WTC11 (cell line): ENCODE results near the gene SECTM1. TPM values are rescaled to one million over a fixed set of nuclear protein-coding genes. Genes with fewer than 3 reads are reported as not detected.

Experiments used
- ATF1 ChIP-seq: sonication (generic); formaldehyde crosslinking; IDR thresholded peaks from 2 replicates; pipeline ENCODE4 v1.8.1; 2023; ENCODE audit warnings: mild to moderate bottlenecking, moderate library complexity, missing genetic modification reagents
- CBFB ChIP-seq: sonication (generic); formaldehyde crosslinking; IDR thresholded peaks from 2 replicates; pipeline ENCODE4 v1.8.1; 2022; ENCODE audit warnings: mild to moderate bottlenecking, low read depth, missing genetic modification reagents
- CREB1 ChIP-seq: sonication (generic); formaldehyde crosslinking; IDR thresholded peaks from 2 replicates; pipeline ENCODE4 v1.8.0; 2023; ENCODE audit warnings: mild to moderate bottlenecking, missing genetic modification reagents
- ESRRA ChIP-seq: sonication (generic); formaldehyde crosslinking; IDR thresholded peaks from 2 replicates; pipeline ENCODE4 v1.8.1; 2022; ENCODE audit warnings: mild to moderate bottlenecking, missing genetic modification reagents, borderline replicate concordance
- GRHL2 ChIP-seq: fragments of 250-450 bp; sonication (Bioruptor Pico); IDR thresholded peaks from 2 replicates; pipeline ENCODE4 v1.8.0; 2022; ENCODE audit warnings: mild to moderate bottlenecking, moderate library complexity; ENCODE audit not compliant: insufficient replicate concordance, severe bottlenecking
- MXD4 ChIP-seq: fragments of 250-450 bp; sonication (Bioruptor Pico); IDR thresholded peaks from 2 replicates; pipeline ENCODE4 v1.8.0; 2021; ENCODE audit warnings: mild to moderate bottlenecking, moderate library complexity, borderline replicate concordance
- NFATC4 ChIP-seq: fragments of 250-450 bp; sonication (Bioruptor Pico); IDR thresholded peaks from 2 replicates; pipeline ENCODE4 v1.9.0; 2021; ENCODE audit warnings: mild to moderate bottlenecking
- NFYB ChIP-seq: sonication (generic); formaldehyde crosslinking; conservative IDR thresholded peaks from 2 replicates; pipeline ENCODE4 v1.8.0; 2022; ENCODE audit warnings: low read depth, missing genetic modification reagents
- RORB ChIP-seq: fragments of 250-450 bp; sonication (Bioruptor Pico); IDR thresholded peaks from 2 replicates; pipeline ENCODE4 v1.9.0; 2021; ENCODE audit warnings: mild to moderate bottlenecking
- SMAD4 ChIP-seq: sonication (generic); formaldehyde crosslinking; IDR thresholded peaks from 2 replicates; pipeline ENCODE4 v1.8.0; 2022; ENCODE audit warnings: mild to moderate bottlenecking, missing genetic modification reagents
- SOX15 ChIP-seq: fragments of 250-450 bp; sonication (Bioruptor Pico); IDR thresholded peaks from 2 replicates; pipeline ENCODE4 v1.9.0; 2021; ENCODE audit warnings: mild to moderate bottlenecking
- SP1 ChIP-seq: sonication (generic); formaldehyde crosslinking; conservative IDR thresholded peaks from 2 replicates; pipeline ENCODE4 v1.8.1; 2022; ENCODE audit warnings: missing genetic modification reagents
- TCF7 ChIP-seq: sonication (generic); formaldehyde crosslinking; IDR thresholded peaks from 2 replicates; pipeline ENCODE4 v1.8.0; 2022; ENCODE audit warnings: mild to moderate bottlenecking, low read depth, missing genetic modification reagents, moderate library complexity
- TP53 ChIP-seq: sonication (generic); formaldehyde crosslinking; IDR thresholded peaks from 2 replicates; pipeline ENCODE4 v1.8.1; 2023; ENCODE audit warnings: mild to moderate bottlenecking, missing genetic modification reagents
- ZBTB21 ChIP-seq: sonication (generic); formaldehyde crosslinking; IDR thresholded peaks from 2 replicates; pipeline ENCODE4 v1.8.1; 2023; ENCODE audit warnings: mild to moderate bottlenecking, missing genetic modification reagents, borderline replicate concordance
- ZNF121 ChIP-seq: sonication (generic); formaldehyde crosslinking; IDR thresholded peaks from 2 replicates; pipeline ENCODE4 v1.8.0; 2023; ENCODE audit warnings: missing genetic modification reagents
- ZNF219 ChIP-seq: sonication (generic); formaldehyde crosslinking; IDR thresholded peaks from 2 replicates; pipeline ENCODE4 v1.8.0; 2023; ENCODE audit warnings: missing genetic modification reagents, mild to moderate bottlenecking, borderline replicate concordance
- total RNA-seq: library from RNA; stranded (reverse); gene quantifications from 3 replicates; pipeline ENCODE4 v1.2.3, GENCODE V29; 2021
- TF ChIP-seq, protein P1 (sequence below): fragments of 250-450 bp; sonication (Bioruptor Pico); IDR thresholded peaks from 2 replicates; pipeline ENCODE4 v1.8.0; 2021; ENCODE audit warnings: mild to moderate bottlenecking
- TF ChIP-seq, protein P2 (sequence below): sonication (generic); formaldehyde crosslinking; IDR thresholded peaks from 2 replicates; pipeline ENCODE4 v1.8.0; 2023; ENCODE audit warnings: missing genetic modification reagents, mild to moderate bottlenecking, borderline replicate concordance
- TF ChIP-seq, protein P3 (sequence below): fragments of 250-450 bp; sonication (Bioruptor Pico); IDR thresholded peaks from 2 replicates; pipeline ENCODE4 v1.9.0; 2021; ENCODE audit warnings: mild to moderate bottlenecking
- TF ChIP-seq, protein P4 (sequence below): fragments of 200-600 bp; IDR thresholded peaks from 2 replicates; pipeline ENCODE4 v1.8.0; 2022; ENCODE audit warnings: antibody characterized with exemption
- TF ChIP-seq, protein P5 (sequence below): sonication (generic); formaldehyde crosslinking; IDR thresholded peaks from 2 replicates; pipeline ENCODE4 v1.8.1; 2023; ENCODE audit warnings: mild to moderate bottlenecking, missing genetic modification reagents
- TF ChIP-seq, protein P6 (sequence below): sonication (generic); formaldehyde crosslinking; IDR thresholded peaks from 2 replicates; pipeline ENCODE4 v1.8.0; 2023; ENCODE audit warnings: missing genetic modification reagents
- TF ChIP-seq, protein P7 (sequence below): sonication (generic); formaldehyde crosslinking; IDR thresholded peaks from 2 replicates; pipeline ENCODE4 v1.8.1; 2022; ENCODE audit warnings: low read depth, missing genetic modification reagents, borderline replicate concordance
- TF ChIP-seq, protein P8 (sequence below): sonication (generic); formaldehyde crosslinking; IDR thresholded peaks from 2 replicates; pipeline ENCODE4 v1.8.0; 2022; ENCODE audit warnings: mild to moderate bottlenecking, missing genetic modification reagents
- TF ChIP-seq, protein P9 (sequence below): sonication (generic); formaldehyde crosslinking; IDR thresholded peaks from 2 replicates; pipeline ENCODE4 v1.8.0; 2022; ENCODE audit warnings: mild to moderate bottlenecking, missing genetic modification reagents

Gene SECTM1
- total RNA-seq, 1 experiment from 2014 or later = 0.22 TPM

DNA sequence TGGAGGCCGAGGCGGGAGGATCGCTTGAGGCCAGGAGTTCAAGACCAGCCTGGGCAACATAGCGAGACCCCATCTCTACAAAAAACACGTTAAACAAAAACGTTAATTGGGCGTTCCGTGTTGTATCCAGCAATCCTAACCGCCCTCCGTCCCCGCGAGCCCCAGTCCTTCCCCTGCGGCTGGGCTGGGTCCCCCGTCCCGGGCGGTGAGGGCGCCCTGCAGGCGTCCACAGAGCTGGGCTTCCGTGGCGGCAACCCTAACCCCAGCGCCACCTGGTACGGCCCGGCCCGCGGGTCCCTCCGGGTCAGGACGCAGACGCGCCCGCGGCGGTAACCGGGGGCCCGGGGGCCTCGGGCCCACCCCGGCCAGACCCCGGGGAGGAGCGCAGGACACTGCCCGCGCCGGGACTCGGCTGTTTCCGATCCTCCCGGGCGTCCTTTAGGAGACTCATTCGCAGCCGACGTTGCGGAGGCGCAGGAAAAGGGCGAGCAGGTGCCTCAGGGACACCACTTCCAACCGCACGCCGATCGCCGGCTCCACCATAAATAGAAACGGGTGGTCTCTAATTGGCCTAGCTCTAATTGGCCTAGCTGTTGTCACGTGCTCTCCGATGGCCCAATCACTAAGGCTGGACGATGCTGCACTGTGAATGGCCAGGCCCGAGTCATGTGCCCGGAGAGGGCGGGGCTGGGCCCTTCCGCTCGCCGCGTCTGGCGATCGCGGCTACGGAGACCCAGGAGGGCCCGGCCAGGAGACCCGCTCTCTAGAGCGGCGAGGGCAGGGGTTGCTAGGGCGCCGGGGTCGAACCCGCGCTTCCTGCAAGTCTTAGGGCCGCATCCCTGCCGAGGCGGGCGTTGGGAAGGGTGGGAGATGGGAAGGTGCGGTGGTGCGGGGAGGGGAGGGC lies 41.1 kb downstream of the SECTM1 start (continued):
- TF ChIP-seq, protein P1, sequence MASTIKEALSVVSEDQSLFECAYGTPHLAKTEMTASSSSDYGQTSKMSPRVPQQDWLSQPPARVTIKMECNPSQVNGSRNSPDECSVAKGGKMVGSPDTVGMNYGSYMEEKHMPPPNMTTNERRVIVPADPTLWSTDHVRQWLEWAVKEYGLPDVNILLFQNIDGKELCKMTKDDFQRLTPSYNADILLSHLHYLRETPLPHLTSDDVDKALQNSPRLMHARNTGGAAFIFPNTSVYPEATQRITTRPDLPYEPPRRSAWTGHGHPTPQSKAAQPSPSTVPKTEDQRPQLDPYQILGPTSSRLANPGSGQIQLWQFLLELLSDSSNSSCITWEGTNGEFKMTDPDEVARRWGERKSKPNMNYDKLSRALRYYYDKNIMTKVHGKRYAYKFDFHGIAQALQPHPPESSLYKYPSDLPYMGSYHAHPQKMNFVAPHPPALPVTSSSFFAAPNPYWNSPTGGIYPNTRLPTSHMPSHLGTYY (CRISPR knock-in tag) = no peak
- TF ChIP-seq SMAD4 (CRISPR knock-in tag) = no peak
- no peak for TF ChIP-seq ATF1 (CRISPR knock-in tag)
- TF ChIP-seq CREB1 (CRISPR knock-in tag) = no peak
- TF ChIP-seq, protein P2, sequence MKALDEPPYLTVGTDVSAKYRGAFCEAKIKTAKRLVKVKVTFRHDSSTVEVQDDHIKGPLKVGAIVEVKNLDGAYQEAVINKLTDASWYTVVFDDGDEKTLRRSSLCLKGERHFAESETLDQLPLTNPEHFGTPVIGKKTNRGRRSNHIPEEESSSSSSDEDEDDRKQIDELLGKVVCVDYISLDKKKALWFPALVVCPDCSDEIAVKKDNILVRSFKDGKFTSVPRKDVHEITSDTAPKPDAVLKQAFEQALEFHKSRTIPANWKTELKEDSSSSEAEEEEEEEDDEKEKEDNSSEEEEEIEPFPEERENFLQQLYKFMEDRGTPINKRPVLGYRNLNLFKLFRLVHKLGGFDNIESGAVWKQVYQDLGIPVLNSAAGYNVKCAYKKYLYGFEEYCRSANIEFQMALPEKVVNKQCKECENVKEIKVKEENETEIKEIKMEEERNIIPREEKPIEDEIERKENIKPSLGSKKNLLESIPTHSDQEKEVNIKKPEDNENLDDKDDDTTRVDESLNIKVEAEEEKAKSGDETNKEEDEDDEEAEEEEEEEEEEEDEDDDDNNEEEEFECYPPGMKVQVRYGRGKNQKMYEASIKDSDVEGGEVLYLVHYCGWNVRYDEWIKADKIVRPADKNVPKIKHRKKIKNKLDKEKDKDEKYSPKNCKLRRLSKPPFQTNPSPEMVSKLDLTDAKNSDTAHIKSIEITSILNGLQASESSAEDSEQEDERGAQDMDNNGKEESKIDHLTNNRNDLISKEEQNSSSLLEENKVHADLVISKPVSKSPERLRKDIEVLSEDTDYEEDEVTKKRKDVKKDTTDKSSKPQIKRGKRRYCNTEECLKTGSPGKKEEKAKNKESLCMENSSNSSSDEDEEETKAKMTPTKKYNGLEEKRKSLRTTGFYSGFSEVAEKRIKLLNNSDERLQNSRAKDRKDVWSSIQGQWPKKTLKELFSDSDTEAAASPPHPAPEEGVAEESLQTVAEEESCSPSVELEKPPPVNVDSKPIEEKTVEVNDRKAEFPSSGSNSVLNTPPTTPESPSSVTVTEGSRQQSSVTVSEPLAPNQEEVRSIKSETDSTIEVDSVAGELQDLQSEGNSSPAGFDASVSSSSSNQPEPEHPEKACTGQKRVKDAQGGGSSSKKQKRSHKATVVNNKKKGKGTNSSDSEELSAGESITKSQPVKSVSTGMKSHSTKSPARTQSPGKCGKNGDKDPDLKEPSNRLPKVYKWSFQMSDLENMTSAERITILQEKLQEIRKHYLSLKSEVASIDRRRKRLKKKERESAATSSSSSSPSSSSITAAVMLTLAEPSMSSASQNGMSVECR (CRISPR knock-in tag) = 0 out of 2 replicates have a peak, but pooled peaks have one; percentile 57
- peak; percentile 81 for TF ChIP-seq SP1
- no peak for TF ChIP-seq CBFB (CRISPR knock-in tag)
- TF ChIP-seq ZNF121 (CRISPR knock-in tag) = peak; percentile 98
- TF ChIP-seq, protein P3, sequence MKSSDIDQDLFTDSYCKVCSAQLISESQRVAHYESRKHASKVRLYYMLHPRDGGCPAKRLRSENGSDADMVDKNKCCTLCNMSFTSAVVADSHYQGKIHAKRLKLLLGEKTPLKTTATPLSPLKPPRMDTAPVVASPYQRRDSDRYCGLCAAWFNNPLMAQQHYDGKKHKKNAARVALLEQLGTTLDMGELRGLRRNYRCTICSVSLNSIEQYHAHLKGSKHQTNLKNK = no peak
- no peak for TF ChIP-seq ESRRA (CRISPR knock-in tag)
- peak; percentile 88 for TF ChIP-seq NFYB (CRISPR knock-in tag)
- TF ChIP-seq, protein P4, sequence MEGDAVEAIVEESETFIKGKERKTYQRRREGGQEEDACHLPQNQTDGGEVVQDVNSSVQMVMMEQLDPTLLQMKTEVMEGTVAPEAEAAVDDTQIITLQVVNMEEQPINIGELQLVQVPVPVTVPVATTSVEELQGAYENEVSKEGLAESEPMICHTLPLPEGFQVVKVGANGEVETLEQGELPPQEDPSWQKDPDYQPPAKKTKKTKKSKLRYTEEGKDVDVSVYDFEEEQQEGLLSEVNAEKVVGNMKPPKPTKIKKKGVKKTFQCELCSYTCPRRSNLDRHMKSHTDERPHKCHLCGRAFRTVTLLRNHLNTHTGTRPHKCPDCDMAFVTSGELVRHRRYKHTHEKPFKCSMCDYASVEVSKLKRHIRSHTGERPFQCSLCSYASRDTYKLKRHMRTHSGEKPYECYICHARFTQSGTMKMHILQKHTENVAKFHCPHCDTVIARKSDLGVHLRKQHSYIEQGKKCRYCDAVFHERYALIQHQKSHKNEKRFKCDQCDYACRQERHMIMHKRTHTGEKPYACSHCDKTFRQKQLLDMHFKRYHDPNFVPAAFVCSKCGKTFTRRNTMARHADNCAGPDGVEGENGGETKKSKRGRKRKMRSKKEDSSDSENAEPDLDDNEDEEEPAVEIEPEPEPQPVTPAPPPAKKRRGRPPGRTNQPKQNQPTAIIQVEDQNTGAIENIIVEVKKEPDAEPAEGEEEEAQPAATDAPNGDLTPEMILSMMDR = no peak
- TF ChIP-seq TP53 = no peak
- no peak for TF ChIP-seq SOX15 (CRISPR knock-in tag)
- no peak for TF ChIP-seq RORB (CRISPR knock-in tag)
- TF ChIP-seq, protein P5, sequence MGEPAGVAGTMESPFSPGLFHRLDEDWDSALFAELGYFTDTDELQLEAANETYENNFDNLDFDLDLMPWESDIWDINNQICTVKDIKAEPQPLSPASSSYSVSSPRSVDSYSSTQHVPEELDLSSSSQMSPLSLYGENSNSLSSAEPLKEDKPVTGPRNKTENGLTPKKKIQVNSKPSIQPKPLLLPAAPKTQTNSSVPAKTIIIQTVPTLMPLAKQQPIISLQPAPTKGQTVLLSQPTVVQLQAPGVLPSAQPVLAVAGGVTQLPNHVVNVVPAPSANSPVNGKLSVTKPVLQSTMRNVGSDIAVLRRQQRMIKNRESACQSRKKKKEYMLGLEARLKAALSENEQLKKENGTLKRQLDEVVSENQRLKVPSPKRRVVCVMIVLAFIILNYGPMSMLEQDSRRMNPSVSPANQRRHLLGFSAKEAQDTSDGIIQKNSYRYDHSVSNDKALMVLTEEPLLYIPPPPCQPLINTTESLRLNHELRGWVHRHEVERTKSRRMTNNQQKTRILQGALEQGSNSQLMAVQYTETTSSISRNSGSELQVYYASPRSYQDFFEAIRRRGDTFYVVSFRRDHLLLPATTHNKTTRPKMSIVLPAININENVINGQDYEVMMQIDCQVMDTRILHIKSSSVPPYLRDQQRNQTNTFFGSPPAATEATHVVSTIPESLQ (CRISPR knock-in tag) = no peak
- TF ChIP-seq MXD4 (CRISPR knock-in tag) = no peak
- TF ChIP-seq ZBTB21 (CRISPR knock-in tag) = no peak
- TF ChIP-seq, protein P6, sequence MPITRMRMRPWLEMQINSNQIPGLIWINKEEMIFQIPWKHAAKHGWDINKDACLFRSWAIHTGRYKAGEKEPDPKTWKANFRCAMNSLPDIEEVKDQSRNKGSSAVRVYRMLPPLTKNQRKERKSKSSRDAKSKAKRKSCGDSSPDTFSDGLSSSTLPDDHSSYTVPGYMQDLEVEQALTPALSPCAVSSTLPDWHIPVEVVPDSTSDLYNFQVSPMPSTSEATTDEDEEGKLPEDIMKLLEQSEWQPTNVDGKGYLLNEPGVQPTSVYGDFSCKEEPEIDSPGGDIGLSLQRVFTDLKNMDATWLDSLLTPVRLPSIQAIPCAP (CRISPR knock-in tag) = no peak
- TF ChIP-seq, protein P7, sequence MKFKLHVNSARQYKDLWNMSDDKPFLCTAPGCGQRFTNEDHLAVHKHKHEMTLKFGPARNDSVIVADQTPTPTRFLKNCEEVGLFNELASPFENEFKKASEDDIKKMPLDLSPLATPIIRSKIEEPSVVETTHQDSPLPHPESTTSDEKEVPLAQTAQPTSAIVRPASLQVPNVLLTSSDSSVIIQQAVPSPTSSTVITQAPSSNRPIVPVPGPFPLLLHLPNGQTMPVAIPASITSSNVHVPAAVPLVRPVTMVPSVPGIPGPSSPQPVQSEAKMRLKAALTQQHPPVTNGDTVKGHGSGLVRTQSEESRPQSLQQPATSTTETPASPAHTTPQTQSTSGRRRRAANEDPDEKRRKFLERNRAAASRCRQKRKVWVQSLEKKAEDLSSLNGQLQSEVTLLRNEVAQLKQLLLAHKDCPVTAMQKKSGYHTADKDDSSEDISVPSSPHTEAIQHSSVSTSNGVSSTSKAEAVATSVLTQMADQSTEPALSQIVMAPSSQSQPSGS = no peak
- TF ChIP-seq ZNF219 (CRISPR knock-in tag) = no peak
- TF ChIP-seq, protein P8, sequence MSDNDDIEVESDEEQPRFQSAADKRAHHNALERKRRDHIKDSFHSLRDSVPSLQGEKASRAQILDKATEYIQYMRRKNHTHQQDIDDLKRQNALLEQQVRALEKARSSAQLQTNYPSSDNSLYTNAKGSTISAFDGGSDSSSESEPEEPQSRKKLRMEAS (CRISPR knock-in tag) = peak; percentile 80
- TF ChIP-seq TCF7 = no peak
- TF ChIP-seq GRHL2 = no peak
- TF ChIP-seq, protein P9, sequence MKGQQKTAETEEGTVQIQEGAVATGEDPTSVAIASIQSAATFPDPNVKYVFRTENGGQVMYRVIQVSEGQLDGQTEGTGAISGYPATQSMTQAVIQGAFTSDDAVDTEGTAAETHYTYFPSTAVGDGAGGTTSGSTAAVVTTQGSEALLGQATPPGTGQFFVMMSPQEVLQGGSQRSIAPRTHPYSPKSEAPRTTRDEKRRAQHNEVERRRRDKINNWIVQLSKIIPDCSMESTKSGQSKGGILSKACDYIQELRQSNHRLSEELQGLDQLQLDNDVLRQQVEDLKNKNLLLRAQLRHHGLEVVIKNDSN (CRISPR knock-in tag) = peak; percentile 99
- TF ChIP-seq NFATC4 = no peak
